Prostate gland (tissue), 2 donors: ENCODE measurements around the gene BRD7. TPM values are rescaled to one million over a fixed set of nuclear protein-coding genes. Genes with fewer than 3 reads are reported as not detected.
A peak's percentile ranks its signal among the peaks of the same experiment; 100 is the strongest.
"Not testable (repeated sequence)": the region's sequence is repeated elsewhere in the genome, so short reads cannot be mapped to it uniquely, and the experiment has no call there.

Source experiments
- DNase-seq: peaks from one replicate; pipeline ENCODE4 v3.0.0-alpha.2; 2019; ENCODE audit warnings: low spot score
- H3K27ac ChIP-seq, 2 donors: fragments of 200-600 bp; sonication (generic); 2 replicates each; pipeline ENCODE4 v1.5.1; 2017 to 2019
- H3K27me3 ChIP-seq: fragments of 200-600 bp; sonication (generic); replicated peaks from 2 replicates; pipeline ENCODE4 v1.5.1; 2019; ENCODE audit not compliant: insufficient read depth
- H3K36me3 ChIP-seq, 2 donors: fragments of 200-600 bp; sonication (generic); 1 replicate in 1 of 2; 2 replicates in 1 of 2; pipeline versions ENCODE4 v1.5.1 to v1.8.1; 2017 to 2019
- H3K4me1 ChIP-seq: fragments of 200-600 bp; sonication (generic); replicated peaks from 2 replicates; pipeline ENCODE4 v1.5.1; 2019
- H3K4me3 ChIP-seq, 2 donors: fragments of 200-600 bp; sonication (generic); 2 replicates each; pipeline ENCODE4 v1.5.1; 2017 to 2019
- H3K9me3 ChIP-seq: fragments of 200-600 bp; sonication (generic); 2 replicates; pipeline ENCODE4 v1.5.1; 2017
- CTCF ChIP-seq, 4 experiments: fragments of 200-600 bp in 2 of 4; fragments of 450-650 bp in 2 of 4; sonication (generic) in 2 of 4; IDR thresholded peaks; 1 replicate in 3 of 4; 2 replicates in 1 of 4; pipeline ENCODE4 v1.5.1; 2016 to 2019; ENCODE audit warnings: antibody characterized with exemption in 4 of 4, mild to moderate bottlenecking in 2 of 4, moderate library complexity in 2 of 4
- POLR2A ChIP-seq: fragments of 450-650 bp; IDR thresholded peaks from one replicate; pipeline ENCODE4 v1.6.1; 2016; ENCODE audit warnings: antibody characterized with exemption, mild to moderate bottlenecking
- POLR2AphosphoS5 ChIP-seq: sonication (generic); formaldehyde crosslinking; IDR thresholded peaks from one replicate; pipeline ENCODE4 v1.6.1; 2017; ENCODE audit warnings: antibody characterized with exemption
- WGBS: methylation state at CpG from one replicate; pipeline ENCODE4 v1.1.5; 2018; 5-methylcytosine and 5-hydroxymethylcytosine counted together
- intact Hi-C: fragments of 100-400 bp; cut with DNase I; formaldehyde crosslinking; loops from one replicate; pipeline ENCODE4 v1.14.2; 2022
- total RNA-seq, 2 donors: library from RNA; depleted of rRNA; stranded (reverse); fragments of >200 nt; gene quantifications; one replicate each; pipeline ENCODE4 v1.1.0, GENCODE V29; 2016

BRD7 gene
- total RNA-seq, 2 donors from 2014 or later: 38.7 to 66.0 TPM

GRCh38 chr16:50354629-50355456 is 13.9 kb downstream of the BRD7 start:
- H3K4me1 ChIP-seq: peaks cover 4% of the 10 kb centered on the region
- TF ChIP-seq POLR2A: no peak
- peak; percentile 29 to 54 (median 40) for TF ChIP-seq CTCF (IDR thresholded peaks at IDR 0.05)
- H3K4me3 ChIP-seq: no peak overlapping the region
- intact Hi-C loops: loop anchor here (5.0 to 10.0 kb wide), 4 partner anchors 33 to 200 kb away; partner anchors contain the start of gene TENT4B
- H3K36me3 ChIP-seq: no peaks in the 10 kb centered on the region
- no peaks in the 10 kb centered on the region for H3K27me3 ChIP-seq
- no peaks in the 10 kb centered on the region for H3K9me3 ChIP-seq
- no peak for DNase-seq
- WGBS: 88% methylated on average over 11 of the region's 11 CpGs
- no peak overlapping the region for H3K27ac ChIP-seq

DNA sequence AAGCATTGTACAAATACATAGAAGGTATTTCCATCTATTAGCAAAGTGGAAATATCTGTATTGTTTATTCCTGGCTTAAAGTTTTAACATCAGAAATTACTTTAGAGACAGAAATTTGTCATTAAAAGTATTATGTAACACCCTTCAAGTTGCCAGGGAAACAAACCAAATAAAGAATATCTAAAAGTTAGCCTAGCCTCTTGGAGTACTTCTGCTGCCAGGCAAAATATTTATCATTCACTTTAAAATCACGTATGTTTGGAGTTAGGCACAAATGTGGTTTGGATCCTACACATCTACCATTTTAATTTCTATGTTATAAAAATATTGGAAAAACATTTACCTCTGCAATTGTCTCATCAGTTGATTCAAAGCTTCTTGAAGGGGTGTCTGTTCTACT is 14.7 kb downstream of the BRD7 start:
- Histone ChIP-seq H3K36me3 (no peaks in the 10 kb centered on the region), H3K27ac (no peak overlapping the region)
- WGBS: 49% methylated on average over 1 of the region's 1 CpG

DNA sequence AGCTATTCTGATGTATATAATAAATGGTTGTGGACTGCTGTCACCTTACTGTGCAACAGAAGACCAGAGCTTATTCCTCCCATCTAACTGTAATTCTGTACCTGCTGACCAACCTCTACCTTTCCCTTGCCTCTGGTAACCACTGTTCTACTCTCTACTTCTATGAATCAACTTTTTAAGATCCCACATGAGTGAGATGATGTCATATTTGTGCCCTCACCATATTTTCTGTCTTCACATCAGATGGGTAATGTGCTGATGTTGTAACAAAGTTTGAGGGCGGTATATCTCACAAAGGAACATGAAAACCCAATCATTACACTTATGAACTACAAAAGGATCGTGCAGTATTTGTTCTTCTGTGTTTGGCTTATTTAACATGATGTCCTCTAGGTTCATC is 16.8 kb downstream of the BRD7 start:
- intact Hi-C loops: loop anchor here (10.0 kb wide), 2 partner anchors 107 to 197 kb away; partner anchors contain the start of gene TENT4B
- 90% methylated on average over 2 of the region's 2 CpGs for WGBS
- no peaks in the 10 kb centered on the region for H3K9me3 ChIP-seq
- TF ChIP-seq CTCF (IDR thresholded peaks at IDR 0.05): no peak
- TF ChIP-seq POLR2AphosphoS5: no peak
- no peak for TF ChIP-seq POLR2A
- no peak overlapping the region for H3K27ac ChIP-seq
- H3K4me1 ChIP-seq: no peaks in the 10 kb centered on the region
- no peak overlapping the region for H3K4me3 ChIP-seq
- H3K36me3 ChIP-seq: no peaks in the 10 kb centered on the region
- DNase-seq: no peak
- no peaks in the 10 kb centered on the region for H3K27me3 ChIP-seq

More for the DNA sequence above, 14.7 kb downstream of the BRD7 start:
- Histone ChIP-seq H3K4me3 (no peak overlapping the region), H3K9me3 (no peaks in the 10 kb centered on the region), H3K4me1 (no peaks in the 10 kb centered on the region), H3K27me3 (no peaks in the 10 kb centered on the region)
- DNase-seq: no peak
- TF ChIP-seq POLR2AphosphoS5 (no peak), CTCF (IDR thresholded peaks at IDR 0.05) (no peak), POLR2A (no peak)
- intact Hi-C loops: loop anchor here (10.0 kb wide), 2 partner anchors 109 to 199 kb away; partner anchors contain the start of gene TENT4B

GRCh38 chr16:50351116-50351515 is 17.7 kb downstream of the BRD7 start:
- H3K36me3 ChIP-seq: no peaks in the 10 kb centered on the region
- H3K9me3 ChIP-seq: no peaks in the 10 kb centered on the region
- DNase-seq: no peak
- no peaks in the 10 kb centered on the region for H3K27me3 ChIP-seq
- H3K4me3 ChIP-seq: no peak overlapping the region
- H3K4me1 ChIP-seq: no peaks in the 10 kb centered on the region
- no peak overlapping the region for H3K27ac ChIP-seq
- TF ChIP-seq POLR2A: no peak
- no peak for TF ChIP-seq CTCF (IDR thresholded peaks at IDR 0.05)
- TF ChIP-seq POLR2AphosphoS5: no peak
- WGBS: 91% methylated on average over 5 of the region's 5 CpGs
- intact Hi-C loops: loop anchor here (10.0 kb wide), 2 partner anchors 106 to 196 kb away; partner anchors contain the start of gene TENT4B

- H3K27me3 ChIP-seq, DNase-seq, H3K4me3 ChIP-seq, H3K9me3 ChIP-seq, H3K36me3 ChIP-seq, H3K4me1 ChIP-seq, intact Hi-C loops, H3K27ac ChIP-seq: not testable (repeated sequence)
- WGBS: 96% methylated on average over 2 of the region's 2 CpGs
Measured at GRCh38 chr16:50345210-50345609, 23.6 kb downstream of the BRD7 start.

DNA sequence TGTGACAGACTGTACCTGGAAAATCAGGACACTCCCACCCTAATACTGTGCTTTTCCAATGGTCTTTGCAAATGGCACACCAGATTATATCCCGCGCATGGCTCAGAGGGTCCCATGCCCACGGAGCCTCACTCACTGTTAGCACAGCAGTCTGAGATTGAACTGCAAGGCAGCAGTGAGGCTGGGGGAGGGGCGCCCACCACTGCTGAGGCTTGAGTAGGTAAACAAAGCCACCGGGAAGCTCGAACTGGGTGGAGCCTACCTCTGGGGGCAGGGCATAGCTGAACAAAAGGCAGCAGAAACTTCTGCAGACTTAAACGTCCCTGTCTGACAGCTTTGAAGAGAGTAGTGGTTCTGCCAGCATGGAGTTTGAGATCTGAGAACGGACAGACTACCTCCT is 25.2 kb downstream of the BRD7 start:
- DNase-seq, H3K9me3 ChIP-seq, H3K36me3 ChIP-seq, H3K27me3 ChIP-seq, H3K27ac ChIP-seq, H3K4me1 ChIP-seq, H3K4me3 ChIP-seq, intact Hi-C loops: not testable (repeated sequence)
- WGBS: 57% methylated on average over 8 of the region's 8 CpGs
